OCI-LY7 (cell line): ENCODE results near the gene SHC1.

Experiments
- EZH2phosphoT487 ChIP-seq: fragments of 200-600 bp; sonication (generic); IDR thresholded peaks from 2 replicates; pipeline ENCODE4 v1.6.1; 2018; ENCODE audit warnings: low read depth, borderline replicate concordance, mild to moderate bottlenecking, mixed run types, antibody characterized with exemption, low read length, moderate library complexity, mixed read lengths
- TF ChIP-seq, protein P1 (sequence below): fragments of 200-600 bp; sonication (generic); conservative IDR thresholded peaks from 2 replicates; pipeline ENCODE4 v1.5.1; 2014; ENCODE audit warnings: mild to moderate bottlenecking, antibody characterized with exemption, low read length, moderate library complexity, mixed read lengths

DNA sequence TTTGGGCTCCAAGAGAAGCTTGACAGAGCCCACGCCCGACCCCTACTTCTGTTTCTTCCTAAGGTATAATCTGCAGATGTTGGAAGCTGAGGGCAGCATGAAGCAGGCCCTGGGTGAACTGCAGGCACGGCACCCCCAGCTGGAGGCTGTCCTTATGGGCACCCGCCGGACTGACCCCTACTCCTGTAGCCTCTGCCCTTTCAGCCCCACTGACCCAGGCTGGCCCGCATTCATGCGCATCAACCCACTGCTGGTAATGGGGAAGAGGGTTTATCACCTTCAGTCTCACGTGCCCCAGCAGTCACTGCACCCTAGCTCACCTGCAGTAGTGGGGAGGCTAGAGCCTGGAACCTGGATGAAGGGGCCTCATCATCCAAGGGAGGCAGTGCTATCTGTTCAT, 19.7 kb upstream of the SHC1 start:
- TF ChIP-seq, protein P1, sequence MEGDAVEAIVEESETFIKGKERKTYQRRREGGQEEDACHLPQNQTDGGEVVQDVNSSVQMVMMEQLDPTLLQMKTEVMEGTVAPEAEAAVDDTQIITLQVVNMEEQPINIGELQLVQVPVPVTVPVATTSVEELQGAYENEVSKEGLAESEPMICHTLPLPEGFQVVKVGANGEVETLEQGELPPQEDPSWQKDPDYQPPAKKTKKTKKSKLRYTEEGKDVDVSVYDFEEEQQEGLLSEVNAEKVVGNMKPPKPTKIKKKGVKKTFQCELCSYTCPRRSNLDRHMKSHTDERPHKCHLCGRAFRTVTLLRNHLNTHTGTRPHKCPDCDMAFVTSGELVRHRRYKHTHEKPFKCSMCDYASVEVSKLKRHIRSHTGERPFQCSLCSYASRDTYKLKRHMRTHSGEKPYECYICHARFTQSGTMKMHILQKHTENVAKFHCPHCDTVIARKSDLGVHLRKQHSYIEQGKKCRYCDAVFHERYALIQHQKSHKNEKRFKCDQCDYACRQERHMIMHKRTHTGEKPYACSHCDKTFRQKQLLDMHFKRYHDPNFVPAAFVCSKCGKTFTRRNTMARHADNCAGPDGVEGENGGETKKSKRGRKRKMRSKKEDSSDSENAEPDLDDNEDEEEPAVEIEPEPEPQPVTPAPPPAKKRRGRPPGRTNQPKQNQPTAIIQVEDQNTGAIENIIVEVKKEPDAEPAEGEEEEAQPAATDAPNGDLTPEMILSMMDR, result no peak
- TF ChIP-seq EZH2phosphoT487, result no peak
